B cell (primary cell): Measurements from ENCODE around the gene TNFRSF17. TPM values are rescaled to one million over a fixed set of nuclear protein-coding genes. Genes with fewer than 3 reads are reported as not detected.
"Not testable (repeated sequence)": the region's sequence is repeated elsewhere in the genome, so short reads cannot be mapped to it uniquely, and the experiment has no call there.

Experiments
- ATAC-seq: fragments of 200-7000 bp; cut with Tn5 transposase; one replicate; pipeline ENCODE4 v1.10.0; 2021; ENCODE audit warnings: low read depth, mild to moderate bottlenecking, moderate number of reproducible peaks, moderate library complexity
- CTCF ChIA-PET: fragments of 350-600 bp; sonication (Branson Sonifier 250); formaldehyde crosslinking; loops from one replicate; lab custom pipeline; 2021; ENCODE audit warnings: antibody characterized with exemption, inconsistent platforms; lab: Charles Lee
- POLR2A ChIA-PET: fragments of 350-600 bp; sonication (Branson Sonifier 250); formaldehyde crosslinking; loops from one replicate; lab custom pipeline; 2021; ENCODE audit warnings: antibody characterized with exemption; lab: Charles Lee
- DNase-seq: peaks from one replicate; pipeline ENCODE4 v3.0.0; 2013
- H2AFZ ChIP-seq: 2 replicates; pipeline ENCODE4 v1.6.1; 2012; ENCODE audit warnings: mild to moderate bottlenecking, low read depth, low read length; ENCODE audit not compliant: insufficient read depth, poor library complexity, severe bottlenecking
- H3K27ac ChIP-seq, 2 donors: 1 replicate in 1 of 2; 2 replicates in 1 of 2; pipeline ENCODE4 v1.5.1; 2012 to 2013; ENCODE audit warnings: low read length in 2 of 2, mild to moderate bottlenecking in 2 of 2, moderate library complexity in 1 of 2
- H3K27me3 ChIP-seq, 4 experiments: fragments of 200-600 bp in 1 of 4; sonication (generic) in 1 of 4; replicated peaks in 1 of 4; 1 replicate in 2 of 4; 2 replicates in 2 of 4; pipeline versions ENCODE4 v1.6.1 to v1.7.0; 2013 to 2016; ENCODE audit warnings: low read length in 3 of 4, mild to moderate bottlenecking in 2 of 4, mixed read lengths in 1 of 4, moderate library complexity in 1 of 4; ENCODE audit not compliant: insufficient read depth in 4 of 4, control insufficient read depth in 3 of 4; ENCODE audit errors: control extremely low read depth in 1 of 4
- H3K36me3 ChIP-seq, 2 experiments: replicated peaks in 1 of 2; 1 replicate in 1 of 2; 2 replicates in 1 of 2; pipeline versions ENCODE4 v1.6.1 to v1.7.1; 2013; ENCODE audit warnings: low read length in 1 of 2; ENCODE audit not compliant: insufficient read depth in 2 of 2, control insufficient read depth in 1 of 2; ENCODE audit errors: control extremely low read depth in 1 of 2, extremely low read depth in 1 of 2
- H3K4me1 ChIP-seq, 2 donors: fragments of 200-600 bp in 1 of 2; sonication (generic) in 1 of 2; 1 replicate in 1 of 2; 2 replicates in 1 of 2; pipeline versions ENCODE4 v1.5.1 to v1.6.1; 2013 to 2017; ENCODE audit warnings: low read length in 2 of 2; ENCODE audit not compliant: control insufficient read depth in 2 of 2, insufficient read depth in 2 of 2
- H3K4me2 ChIP-seq: replicated peaks from 2 replicates; pipeline ENCODE3; 2012; ENCODE audit warnings: mild to moderate bottlenecking, low read depth, low read length; ENCODE audit not compliant: poor library complexity, severe bottlenecking
- H3K4me3 ChIP-seq, 5 experiments: fragments of 200-600 bp in 1 of 5; sonication (generic) in 1 of 5; 1 replicate in 3 of 5; 2 replicates in 2 of 5; pipeline versions ENCODE4 v1.5.1 to v1.7.0; 2011 to 2016; ENCODE audit warnings: low read length in 4 of 5, mild to moderate bottlenecking in 4 of 5, low read depth in 2 of 5, control low read depth in 1 of 5, moderate library complexity in 1 of 5; ENCODE audit not compliant: insufficient read depth in 1 of 5; ENCODE audit errors: control extremely low read depth in 1 of 5, extremely low read depth in 1 of 5
- H3K79me2 ChIP-seq: fragments of 200-600 bp; sonication (generic); one replicate; pipeline ENCODE4 v1.6.0; 2016; ENCODE audit warnings: low read length; ENCODE audit not compliant: control insufficient read depth, insufficient read depth
- H3K9ac ChIP-seq: fragments of 200-600 bp; sonication (generic); 2 replicates; pipeline ENCODE4 v1.6.1; 2017; ENCODE audit warnings: mild to moderate bottlenecking, low read length, moderate library complexity
- H3K9me3 ChIP-seq, 3 donors: one replicate each; pipeline versions ENCODE4 v1.6.1 to v1.7.1; 2013; ENCODE audit warnings: low read length in 2 of 3; ENCODE audit not compliant: control insufficient read depth in 2 of 3, insufficient read depth in 1 of 3; ENCODE audit errors: control extremely low read depth in 1 of 3
- H4K20me1 ChIP-seq: 2 replicates; pipeline ENCODE4 v1.6.0; 2012; ENCODE audit warnings: mild to moderate bottlenecking, low read length; ENCODE audit not compliant: insufficient read depth, control insufficient read depth, poor library complexity, severe bottlenecking
- H3K27ac Mint-ChIP-seq: one replicate; pipeline ENCODE4 v1.8.0; 2021; ENCODE audit warnings: mixed read lengths
- H3K27me3 Mint-ChIP-seq: one replicate; pipeline ENCODE4 v1.8.0; 2021; ENCODE audit warnings: mixed read lengths
- H3K4me1 Mint-ChIP-seq: one replicate; pipeline ENCODE4 v1.8.0; 2021; ENCODE audit warnings: mixed read lengths
- H3K4me3 Mint-ChIP-seq: one replicate; pipeline ENCODE4 v1.8.0; 2021; ENCODE audit warnings: mixed read lengths
- H3K9me3 Mint-ChIP-seq: one replicate; pipeline ENCODE4 v1.8.0; 2022; ENCODE audit warnings: mixed read lengths; ENCODE audit not compliant: insufficient read depth
- EZH2 ChIP-seq: IDR thresholded peaks from 2 replicates; pipeline ENCODE4 v1.6.1; 2012; ENCODE audit warnings: borderline replicate concordance, low read depth, mild to moderate bottlenecking, moderate library complexity, low read length; ENCODE audit not compliant: insufficient read depth, poor library complexity, severe bottlenecking
- WGBS: methylation state at CpG from one replicate; pipeline ENCODE4 v1.1.5; 2013; ENCODE audit warnings: missing lambda C conversion rate; ENCODE audit not compliant: insufficient coverage; 5-methylcytosine and 5-hydroxymethylcytosine counted together
- intact Hi-C: fragments of 100-400 bp; cut with micrococcal nuclease; formaldehyde crosslinking; loops from one replicate; pipeline ENCODE4 v1.10.0; 2022
- polyA plus RNA-seq: library from polyadenylated mRNA; depleted of rRNA; stranded (reverse); fragments of >200 nt; gene quantifications from 2 replicates; pipeline ENCODE4 v1.2.3, GENCODE V29; 2012
- total RNA-seq, 2 donors: library from RNA; stranded (reverse); fragments of 120-200 nt in 1 of 2; gene quantifications; 1 replicate in 1 of 2; 2 replicates in 1 of 2; pipeline versions ENCODE4 v1.2.3 to v1.2.4, GENCODE V29; 2013 to 2022
- TF ChIP-seq, protein P1 (sequence below): fragments of 200-600 bp; IDR thresholded peaks from one replicate; pipeline ENCODE4 v1.8.0; 2022; ENCODE audit warnings: antibody characterized with exemption, mild to moderate bottlenecking

Gene TNFRSF17
- total and polyA plus RNA-seq, 2 donors (not counting 1 experiment from before 2014, with no cell fraction given): 4.6 to 16.4 TPM

DNA sequence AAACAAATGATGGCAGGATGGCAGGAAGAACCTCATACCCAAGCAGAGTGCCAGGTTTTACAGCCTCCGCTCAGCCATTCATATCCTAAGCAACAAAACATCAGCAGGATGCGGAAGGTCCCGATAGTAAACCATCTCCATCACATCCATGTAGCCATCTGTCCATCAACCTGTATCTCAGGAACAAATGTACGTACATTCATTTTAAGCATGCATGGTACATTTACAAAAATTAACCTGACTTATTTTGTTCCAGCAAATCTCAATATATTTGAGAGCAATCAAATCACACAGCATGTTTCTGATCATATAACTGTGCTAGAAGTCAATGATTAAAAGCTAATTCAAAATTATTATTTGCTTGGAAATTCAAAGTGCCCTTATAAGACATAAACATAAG is 23.1 kb upstream of the TNFRSF17 start, which contains the start of gene NPIPB2:
NPIPB2 (minus strand) TSS at position 101 of the 400 bp plus-strand sequence; CDS start at position 101, 0 bp downstream.
- POLR2A ChIA-PET, ATAC-seq, DNase-seq, H3K27ac ChIP-seq, H3K9me3 Mint-ChIP-seq, H3K4me1 Mint-ChIP-seq, H3K36me3 ChIP-seq, CTCF ChIA-PET, H3K27me3 ChIP-seq, H2AFZ ChIP-seq, intact Hi-C loops, H3K9ac ChIP-seq, H3K9me3 ChIP-seq, H3K4me2 ChIP-seq, H3K79me2 ChIP-seq, H4K20me1 ChIP-seq, H3K27ac Mint-ChIP-seq, H3K4me3 Mint-ChIP-seq, H3K4me1 ChIP-seq, H3K27me3 Mint-ChIP-seq, H3K4me3 ChIP-seq: not testable (repeated sequence)
- no CpG with 5 or more reads among the region's 4 CpGs for WGBS

DNA sequence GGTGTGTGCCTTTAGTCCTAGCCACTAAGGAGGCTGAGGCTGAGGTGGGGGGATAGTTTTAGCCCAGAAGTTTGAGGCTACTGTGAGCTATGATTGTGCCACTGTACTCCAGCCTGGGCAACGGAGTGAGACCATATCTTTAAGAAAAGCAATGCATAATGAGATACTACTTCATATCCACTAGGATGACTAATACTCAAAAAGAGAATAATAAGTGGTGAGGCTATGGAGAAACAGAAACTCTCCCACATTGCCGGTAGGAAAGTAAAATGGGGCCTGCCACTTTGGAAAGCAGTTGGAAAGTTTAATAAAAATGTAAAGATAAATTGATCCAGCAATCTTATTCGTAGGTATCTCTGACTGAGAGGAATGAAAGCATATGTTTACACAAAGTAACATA is 18.6 kb upstream of the TNFRSF17 start:
- no CpG with 5 or more reads among the region's 3 CpGs for WGBS
- Histone ChIP-seq H3K9ac (no peak overlapping the region), H3K9me3 (no peaks in the 10 kb centered on the region), H3K4me2 (no peak overlapping the region), H3K79me2 (peaks cover 14% of the 10 kb centered on the region), H3K4me3 (no peak overlapping the region), H3K27me3 (no peaks in the 10 kb centered on the region), H3K4me1 (peaks cover 13 to 14% of the 10 kb centered on the region in 2 donors), H4K20me1 (no peaks in the 10 kb centered on the region), H3K36me3 (no peaks in the 10 kb centered on the region), H2AFZ (no peak overlapping the region), H3K27ac (no peak overlapping the region)
- Mint-ChIP-seq H3K27ac (no peak overlapping the region), H3K27me3 (no peaks in the 10 kb centered on the region), H3K4me1 (peaks cover 9% of the 10 kb centered on the region), H3K9me3 (no peaks in the 10 kb centered on the region), H3K4me3 (no peak overlapping the region)
- DNase-seq: no peak
- ATAC-seq: no peak
- no peak for TF ChIP-seq EZH2
- TF ChIP-seq, protein P1, sequence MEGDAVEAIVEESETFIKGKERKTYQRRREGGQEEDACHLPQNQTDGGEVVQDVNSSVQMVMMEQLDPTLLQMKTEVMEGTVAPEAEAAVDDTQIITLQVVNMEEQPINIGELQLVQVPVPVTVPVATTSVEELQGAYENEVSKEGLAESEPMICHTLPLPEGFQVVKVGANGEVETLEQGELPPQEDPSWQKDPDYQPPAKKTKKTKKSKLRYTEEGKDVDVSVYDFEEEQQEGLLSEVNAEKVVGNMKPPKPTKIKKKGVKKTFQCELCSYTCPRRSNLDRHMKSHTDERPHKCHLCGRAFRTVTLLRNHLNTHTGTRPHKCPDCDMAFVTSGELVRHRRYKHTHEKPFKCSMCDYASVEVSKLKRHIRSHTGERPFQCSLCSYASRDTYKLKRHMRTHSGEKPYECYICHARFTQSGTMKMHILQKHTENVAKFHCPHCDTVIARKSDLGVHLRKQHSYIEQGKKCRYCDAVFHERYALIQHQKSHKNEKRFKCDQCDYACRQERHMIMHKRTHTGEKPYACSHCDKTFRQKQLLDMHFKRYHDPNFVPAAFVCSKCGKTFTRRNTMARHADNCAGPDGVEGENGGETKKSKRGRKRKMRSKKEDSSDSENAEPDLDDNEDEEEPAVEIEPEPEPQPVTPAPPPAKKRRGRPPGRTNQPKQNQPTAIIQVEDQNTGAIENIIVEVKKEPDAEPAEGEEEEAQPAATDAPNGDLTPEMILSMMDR: no peak
- intact Hi-C loops: loop anchor here (5.0 kb wide), 1 partner anchor 36 kb away; no protein-coding TSS in a partner anchor
- ChIA-PET CTCF (interaction anchor here (1.4 to 6.8 kb wide), 2 partner anchors 109 to 120 kb away, joined by 4 to 250 read pairs; no protein-coding TSS in a partner anchor), POLR2A (no interaction called here)
